ENCODE results near the gene ZNF254.
"Not testable (repeated sequence)": the region's sequence is repeated elsewhere in the genome, so short reads cannot be mapped to it uniquely, and the experiment has no call there.

The ZNF254 gene

GRCh38 chr19:24086974-24087595 is at the start of gene ZNF254:
Gene ZNF254 (plus strand): TSS chr19:24087187. CDS start chr19:24087308, 121 bp downstream.
- DNase-seq, result peak; percentile 87

DNA sequence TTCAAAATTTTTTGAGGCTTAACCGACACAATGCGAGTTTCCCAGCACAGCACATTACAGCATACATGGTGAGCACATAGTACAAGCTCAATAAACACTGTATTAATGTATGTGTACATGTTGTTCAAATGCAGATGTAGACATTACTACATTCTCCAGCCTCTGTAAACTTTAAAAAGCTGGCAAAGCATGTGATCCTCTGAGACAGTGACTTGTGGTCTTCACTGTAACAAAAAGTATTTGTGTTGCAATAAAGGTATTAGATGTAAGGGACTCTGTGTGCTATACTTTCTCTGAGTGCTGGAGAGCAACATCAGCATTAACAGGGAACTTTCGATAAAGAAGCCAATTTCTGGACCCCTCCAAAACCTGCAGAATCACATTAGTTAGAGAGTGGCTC is 46.4 kb upstream of the ZNF254 start:
- DNase-seq, result no peak

DNA sequence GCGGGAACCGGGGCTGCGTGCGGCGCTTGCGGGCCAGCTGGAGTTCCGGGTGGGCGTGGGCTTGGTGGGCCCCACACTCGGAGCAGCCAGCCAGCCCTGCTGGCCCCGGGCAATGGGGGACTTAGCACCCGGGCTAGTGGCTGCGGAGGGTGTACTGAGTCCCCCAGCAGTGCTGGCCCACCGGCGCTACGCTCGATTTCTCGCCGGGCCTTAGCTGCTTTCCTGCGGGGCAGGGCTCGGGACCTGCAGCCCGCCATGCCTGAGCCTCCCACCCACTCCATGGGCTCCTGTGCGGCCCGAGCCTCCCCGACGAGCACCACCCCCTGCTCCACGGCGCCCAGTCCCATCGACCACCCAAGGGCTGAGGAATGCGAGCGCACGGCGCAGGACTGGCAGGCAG is 45.7 kb upstream of the ZNF254 start:
- DNase-seq, result not testable (repeated sequence)

- DNase-seq, result no peak
These were observed 40.4 kb upstream of the ZNF254 start for GRCh38 chr19:24046550-24046949.

GRCh38 chr19:24048261-24048660 is 38.7 kb upstream of the ZNF254 start:
- no peak for DNase-seq

DNA sequence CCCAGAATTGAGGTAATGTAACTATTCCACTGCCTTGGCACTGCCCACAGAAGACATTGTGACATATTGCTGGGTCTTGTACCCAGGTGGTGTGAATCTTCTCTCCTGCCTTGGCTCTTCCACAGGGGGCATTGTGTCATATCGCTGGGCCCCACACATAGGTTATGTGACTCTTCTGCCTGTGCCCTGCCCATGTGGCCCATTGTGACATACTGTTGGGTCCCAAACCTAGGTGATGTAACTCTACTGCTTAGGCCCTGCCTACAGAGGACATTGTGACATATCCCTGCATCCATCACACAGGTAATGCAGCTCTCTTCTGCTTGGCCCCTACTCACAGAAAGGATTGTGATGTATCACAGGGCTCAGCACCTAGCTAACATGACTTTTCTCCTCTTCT is 37.5 kb upstream of the ZNF254 start:
- no peak for DNase-seq

DNA sequence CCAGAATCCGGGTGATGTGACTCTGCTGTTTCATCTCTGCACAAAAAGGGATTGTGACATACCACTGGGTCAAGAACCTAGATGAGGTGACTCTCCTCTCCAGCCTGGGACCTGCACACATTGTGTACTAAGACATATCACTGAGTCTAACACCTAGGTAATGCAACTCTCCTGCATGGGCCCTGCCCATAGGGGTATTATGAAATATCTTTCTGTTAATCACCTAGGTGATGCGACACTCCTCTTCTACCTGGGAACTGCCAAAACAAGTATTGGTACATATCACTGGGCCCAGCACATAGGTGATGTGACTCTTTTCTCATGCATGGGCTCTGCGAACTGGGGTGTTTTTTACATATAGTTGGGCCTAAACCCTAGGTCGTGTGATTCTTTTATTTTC is 35.5 kb upstream of the ZNF254 start:
- no peak for DNase-seq

- DNase-seq, result no peak
These were observed 34.2 kb upstream of the ZNF254 start for GRCh38 chr19:24052811-24053210.

- DNase-seq, result no peak
These were observed 33.4 kb upstream of the ZNF254 start for GRCh38 chr19:24053601-24054000.

DNA sequence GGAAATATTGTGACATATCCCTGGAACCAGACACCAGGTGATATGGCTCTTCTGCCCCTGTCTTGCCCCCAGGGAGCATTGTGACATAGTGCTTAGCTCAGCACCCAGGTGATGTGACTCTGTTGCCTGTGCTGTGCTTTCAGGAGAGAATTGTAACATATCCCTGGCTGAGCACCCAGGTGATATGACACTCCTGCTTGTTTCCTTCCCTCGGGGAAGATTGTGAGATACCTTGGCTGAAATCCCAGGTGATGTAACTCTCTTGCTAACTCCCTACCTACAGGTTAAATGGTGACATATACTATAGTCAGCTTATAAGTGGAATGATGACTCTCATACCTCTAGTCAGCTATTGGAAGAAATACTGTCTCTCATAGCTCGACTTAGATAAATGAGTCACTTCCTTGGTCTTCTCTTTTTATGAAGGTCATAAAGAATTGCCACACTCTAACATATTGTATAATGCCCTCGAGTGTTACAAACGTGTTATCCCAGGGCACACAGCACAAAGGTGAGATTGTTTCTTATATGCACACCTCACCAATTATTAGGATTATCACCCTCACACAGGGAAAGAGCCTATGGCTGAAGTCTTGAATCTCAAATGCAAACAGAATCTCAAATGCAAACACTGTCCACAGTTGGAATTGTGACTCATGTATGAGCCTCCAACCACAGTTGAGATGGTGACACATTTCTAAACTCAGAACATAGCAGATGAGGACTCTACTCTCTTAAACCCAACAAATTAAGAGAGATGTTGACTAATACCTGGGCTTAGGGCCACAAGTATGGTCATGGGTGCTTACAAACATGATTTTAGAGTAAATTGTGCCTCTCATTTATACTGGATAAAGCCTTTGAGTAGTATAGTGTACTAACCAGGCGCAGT is 32.7 kb upstream of the ZNF254 start:
- no peak for DNase-seq

DNA sequence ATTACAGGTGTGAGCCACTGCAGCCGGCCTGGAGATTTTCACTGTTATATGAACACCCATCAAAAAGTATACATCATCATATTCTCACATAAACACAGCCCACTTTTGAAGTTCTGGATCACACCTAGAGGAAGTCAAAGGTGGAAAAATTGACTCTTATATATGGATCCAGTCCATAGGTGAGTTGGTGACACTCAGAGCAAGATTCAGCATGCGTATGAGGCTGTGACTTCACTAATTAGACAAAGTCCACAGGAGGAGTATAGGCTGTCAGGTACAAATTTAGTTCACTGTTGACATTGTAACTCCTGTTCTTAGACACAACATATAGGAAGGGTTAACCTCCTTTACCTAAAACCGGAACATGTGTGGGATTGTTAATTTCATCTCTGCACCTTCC is 31.4 kb upstream of the ZNF254 start:
- no peak for DNase-seq

DNA sequence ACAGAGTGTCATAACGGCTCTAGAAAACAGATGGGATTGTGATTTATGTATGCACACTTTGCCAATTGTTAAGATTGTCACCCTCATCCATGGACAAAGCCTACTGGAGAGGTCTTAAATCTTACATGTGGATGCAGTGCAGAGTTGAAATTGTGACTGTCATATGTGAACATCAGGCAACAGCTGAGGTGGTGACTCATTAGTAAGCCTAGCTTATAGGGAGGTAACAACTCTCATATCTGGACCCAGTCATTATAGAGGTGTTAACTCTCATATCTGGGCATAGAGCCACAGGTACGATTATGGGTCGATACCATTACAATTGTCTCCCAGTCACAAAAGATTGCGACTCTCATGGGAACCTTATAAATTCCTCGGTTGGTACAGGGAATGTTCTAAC is 29.8 kb upstream of the ZNF254 start:
- no peak for DNase-seq

GRCh38 chr19:24059563-24060295 is 27.3 kb upstream of the ZNF254 start:
- no peak for DNase-seq

DNA sequence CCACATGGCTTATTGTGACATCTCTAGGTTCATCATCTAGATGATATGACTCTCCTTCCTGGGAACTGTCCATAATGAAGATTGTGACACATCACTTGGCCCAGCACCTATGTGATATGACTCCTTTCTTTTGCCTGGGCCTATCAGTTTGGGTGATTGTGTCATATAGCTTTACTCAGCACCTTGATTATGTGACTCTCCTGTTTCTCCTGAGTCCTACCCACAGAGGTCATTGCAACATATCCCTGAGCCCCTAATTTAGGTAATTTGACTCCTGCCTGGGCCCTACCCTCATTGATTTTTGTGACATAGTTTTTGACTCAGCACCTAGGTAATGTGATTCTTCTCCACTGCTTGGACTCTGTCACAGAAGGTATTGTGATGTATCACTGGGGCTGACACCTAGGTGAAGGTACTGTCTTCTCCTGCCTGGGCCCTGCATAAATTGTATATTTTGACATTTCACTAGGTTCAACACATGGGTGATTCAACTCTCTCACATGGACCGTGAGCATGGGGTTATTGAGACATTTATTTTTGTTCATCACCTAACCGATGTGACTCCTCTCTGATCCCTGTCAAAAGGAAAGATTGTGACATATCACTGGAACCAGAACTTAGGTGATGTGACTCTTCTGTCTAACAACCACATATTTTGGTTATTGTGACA is 26.2 kb upstream of the ZNF254 start:
- no peak for DNase-seq

DNA sequence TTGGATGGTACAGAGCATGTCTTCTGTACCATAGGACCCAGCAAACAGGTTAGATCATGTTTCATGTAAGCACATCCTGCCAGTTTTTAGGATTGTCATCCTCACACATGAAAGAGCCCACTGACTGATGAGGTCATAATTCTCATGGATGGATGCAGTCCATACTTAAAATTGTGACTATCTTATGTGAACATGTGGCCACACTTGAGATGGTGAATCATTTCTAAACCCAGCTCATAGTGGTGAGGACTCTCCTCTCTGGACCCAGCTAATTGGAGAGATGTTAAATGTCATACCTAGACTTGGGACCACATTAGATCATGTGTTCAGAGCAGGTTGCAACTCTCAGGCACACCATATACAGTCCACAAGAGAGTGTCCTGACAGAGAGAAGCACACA is 24.8 kb upstream of the ZNF254 start:
- no peak for DNase-seq

DNA sequence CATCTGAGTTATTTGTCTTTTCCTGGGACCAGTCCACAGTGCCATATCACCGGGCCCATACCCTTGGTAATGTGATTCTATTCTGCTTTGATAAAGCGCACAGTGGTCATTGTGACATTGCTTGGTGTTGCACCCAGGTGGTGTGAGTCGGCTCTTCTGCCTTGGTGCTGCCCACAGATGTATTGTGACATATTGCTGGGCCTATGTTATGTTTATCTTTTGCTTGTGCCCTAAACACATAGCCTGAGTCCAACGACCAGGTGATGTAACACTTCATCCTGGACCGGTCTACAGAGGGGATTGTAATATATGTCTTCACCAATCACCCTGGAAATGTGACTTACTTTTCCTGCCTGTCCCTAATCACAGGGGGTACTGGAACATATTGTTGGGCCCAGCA is 23.7 kb upstream of the ZNF254 start:
- no peak for DNase-seq

- DNase-seq, result no peak
These were observed 22.8 kb upstream of the ZNF254 start for GRCh38 chr19:24064175-24064574.

DNA sequence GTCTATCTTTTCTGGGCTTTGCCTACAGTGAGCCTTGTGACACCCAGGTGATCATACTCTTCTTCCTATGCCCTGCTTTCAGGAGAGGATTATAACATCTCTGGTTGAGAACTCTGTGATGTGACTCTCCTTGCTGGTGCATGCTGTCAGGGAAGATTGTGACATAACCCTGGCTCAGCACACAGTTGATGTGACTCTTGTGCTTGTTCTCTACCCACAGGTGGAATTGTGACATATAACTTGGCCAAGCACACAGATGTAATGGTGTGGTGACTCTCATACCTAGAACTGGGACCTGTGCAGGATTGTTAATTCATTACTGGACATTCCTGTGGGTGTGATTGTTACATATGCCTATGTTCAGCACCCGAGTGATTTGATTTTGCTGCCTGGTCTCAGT is 21.7 kb upstream of the ZNF254 start:
- no peak for DNase-seq

GRCh38 chr19:24065865-24066604 is 21.0 kb upstream of the ZNF254 start:
- no peak for DNase-seq

DNA sequence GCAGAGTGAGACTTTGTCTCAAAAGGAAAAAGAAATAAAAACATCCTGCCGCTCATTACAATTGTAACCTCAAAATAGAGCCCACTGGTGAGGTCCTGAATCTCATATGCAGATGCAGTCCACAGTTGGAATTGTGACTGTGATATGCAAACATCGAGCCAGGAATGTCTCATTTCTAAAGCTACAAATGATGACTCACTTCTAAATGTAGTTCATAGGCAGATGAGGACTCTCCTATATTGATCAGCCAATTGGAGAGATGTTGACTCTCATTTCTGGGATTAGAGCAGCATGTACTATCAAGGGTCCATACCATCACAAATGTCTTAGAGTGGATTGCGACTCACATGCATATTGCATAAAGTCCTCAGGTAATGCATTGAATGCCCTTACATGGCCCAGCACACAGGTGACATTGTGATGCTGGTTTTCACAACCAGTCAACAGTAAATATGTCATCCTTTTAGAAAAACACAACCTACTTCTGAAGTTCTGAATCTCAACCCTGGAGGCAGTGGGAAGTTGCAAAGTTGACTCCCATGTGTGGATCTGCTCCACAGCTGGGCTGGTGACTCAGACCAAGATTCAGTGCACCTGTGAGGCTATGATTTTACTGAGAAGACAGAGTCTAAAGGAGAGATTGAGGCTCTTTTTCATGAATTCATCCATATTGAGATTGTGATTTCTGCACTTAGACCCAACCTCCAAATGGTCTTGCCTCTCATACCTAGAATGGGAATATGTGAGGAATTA is 16.9 kb upstream of the ZNF254 start:
- no peak for DNase-seq

GRCh38 chr19:24071078-24071477 is 15.9 kb upstream of the ZNF254 start:
- no peak for DNase-seq

DNA sequence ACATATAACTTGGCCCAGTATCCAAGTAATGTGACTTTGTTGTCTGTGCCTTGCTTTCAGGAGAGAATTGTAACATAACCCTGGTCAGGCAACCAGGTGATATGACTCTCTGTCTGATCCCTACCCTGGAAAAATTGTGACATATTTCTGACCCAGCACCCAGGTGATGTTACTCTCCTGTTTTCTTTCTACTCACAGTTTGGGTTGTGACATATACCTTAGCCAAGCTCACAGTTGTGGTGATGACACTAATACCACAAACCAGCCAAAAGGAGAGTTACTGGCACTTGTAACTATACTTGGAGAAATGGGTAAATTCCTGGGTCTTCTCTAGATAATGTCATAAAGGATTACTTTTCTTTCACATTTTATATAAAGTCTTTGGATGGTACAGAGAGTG is 14.3 kb upstream of the ZNF254 start:
- no peak for DNase-seq

All from CD4-positive, alpha-beta T cell treated with Interleukin-10 for 1 hour (primary cell).